Measurements from ENCODE around the gene ANKMY1. TPM values are rescaled to one million over a fixed set of nuclear protein-coding genes. Genes with fewer than 3 reads are reported as not detected.

Gene ANKMY1
- polyA plus RNA-seq, 3 donors, result 2.1 to 22.9 (median 2.9) TPM

DNA sequence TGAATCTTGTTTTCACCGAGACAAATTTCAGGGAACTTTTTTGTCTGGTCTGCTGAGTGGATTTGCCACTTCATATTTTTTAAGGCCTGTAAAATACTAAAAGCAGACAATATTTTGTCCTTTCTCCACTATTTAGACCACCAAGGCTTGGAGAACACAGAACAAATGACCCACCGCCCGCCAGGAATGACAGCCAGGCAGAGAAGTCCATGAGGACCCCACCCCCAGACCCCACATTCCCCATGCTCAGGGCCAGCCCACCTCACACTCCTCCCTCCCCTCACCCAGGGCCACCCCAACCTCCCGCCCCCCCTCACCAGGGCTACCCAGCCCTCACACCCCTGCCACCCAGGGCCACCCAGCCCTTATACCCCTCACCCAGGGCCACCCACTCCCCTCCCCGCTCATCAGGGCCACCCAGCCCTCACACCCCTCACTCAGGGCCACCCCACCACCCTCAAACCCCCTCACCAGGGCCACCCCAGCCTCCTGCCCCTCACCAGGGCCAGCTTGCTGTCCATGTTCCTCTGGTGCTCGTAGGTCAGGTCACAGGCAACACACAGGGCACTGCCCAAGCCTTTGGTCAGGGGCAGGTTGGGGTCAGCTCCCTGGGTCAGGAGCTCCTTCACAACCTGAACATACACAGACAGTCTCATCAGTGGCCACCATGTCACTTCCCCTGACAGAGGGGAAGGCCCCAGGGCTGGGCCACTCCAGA, 50.6 kb downstream of the ANKMY1 start:
- DNase-seq, result no peak
- Histone ChIP-seq H3K4me1 (ENCODE audit: control insufficient read depth in 1 of 2, insufficient read depth in 2 of 2, low read length in 2 of 2) (no peaks in the 10 kb centered on the region), H3K4me2 (replicated peaks; ENCODE audit: extremely low read depth, low read length, poor library complexity, severe bottlenecking) (no peak overlapping the region), H3K36me3 (replicated peaks in 1 of 2; ENCODE audit: control insufficient read depth in 1 of 2, insufficient read depth in 2 of 2, low read length in 2 of 2) (peaks cover under 1 to 15% of the 10 kb centered on the region in 2 donors), H3K4me3 (replicated peaks in 1 of 3; ENCODE audit: low read depth in 2 of 3, low read length in 3 of 3) (no peak overlapping the region), H3K9me3 (replicated peaks in 1 of 2; ENCODE audit: control insufficient read depth in 1 of 2, insufficient read depth in 1 of 2, low read length in 2 of 2) (no peaks in the 10 kb centered on the region), H3K9ac (ENCODE audit: insufficient read depth, low read length, poor library complexity, severe bottlenecking) (no peak overlapping the region), H3K27me3 (ENCODE audit: control insufficient read depth in 2 of 2, insufficient read depth in 2 of 2, low read length in 2 of 2) (no peaks in the 10 kb centered on the region), H3K27ac (ENCODE audit: low read depth in 1 of 2, low read length in 2 of 2) (no peak overlapping the region), H3K79me2 (ENCODE audit: insufficient read depth, low read length) (no peaks in the 10 kb centered on the region), H2AFZ (ENCODE audit: insufficient read depth, low read depth, low read length, poor library complexity, severe bottlenecking) (no peak overlapping the region), H4K20me1 (ENCODE audit: insufficient read depth, low read length) (no peaks in the 10 kb centered on the region)
- no peaks in the 10 kb centered on the region for H3K4me1 Mint-ChIP-seq
- no peaks in the 10 kb centered on the region for H3K9me3 Mint-ChIP-seq
- H3K27ac Mint-ChIP-seq, result no peak overlapping the region
- peaks cover 27 to 37% of the 10 kb centered on the region in 2 donors for H3K36me3 Mint-ChIP-seq
- 100% methylated on average over 5 of the region's 6 CpGs for WGBS (ENCODE audit: insufficient coverage)
- TF ChIP-seq, protein P1, sequence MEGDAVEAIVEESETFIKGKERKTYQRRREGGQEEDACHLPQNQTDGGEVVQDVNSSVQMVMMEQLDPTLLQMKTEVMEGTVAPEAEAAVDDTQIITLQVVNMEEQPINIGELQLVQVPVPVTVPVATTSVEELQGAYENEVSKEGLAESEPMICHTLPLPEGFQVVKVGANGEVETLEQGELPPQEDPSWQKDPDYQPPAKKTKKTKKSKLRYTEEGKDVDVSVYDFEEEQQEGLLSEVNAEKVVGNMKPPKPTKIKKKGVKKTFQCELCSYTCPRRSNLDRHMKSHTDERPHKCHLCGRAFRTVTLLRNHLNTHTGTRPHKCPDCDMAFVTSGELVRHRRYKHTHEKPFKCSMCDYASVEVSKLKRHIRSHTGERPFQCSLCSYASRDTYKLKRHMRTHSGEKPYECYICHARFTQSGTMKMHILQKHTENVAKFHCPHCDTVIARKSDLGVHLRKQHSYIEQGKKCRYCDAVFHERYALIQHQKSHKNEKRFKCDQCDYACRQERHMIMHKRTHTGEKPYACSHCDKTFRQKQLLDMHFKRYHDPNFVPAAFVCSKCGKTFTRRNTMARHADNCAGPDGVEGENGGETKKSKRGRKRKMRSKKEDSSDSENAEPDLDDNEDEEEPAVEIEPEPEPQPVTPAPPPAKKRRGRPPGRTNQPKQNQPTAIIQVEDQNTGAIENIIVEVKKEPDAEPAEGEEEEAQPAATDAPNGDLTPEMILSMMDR (IDR thresholded peaks at IDR 0.05), result no peak
- no peak overlapping the region for H3K4me3 Mint-ChIP-seq
- intact Hi-C loops (cut with micrococcal nuclease), result no loop called here
- peaks cover 0 to 1% (median 0%) of the 10 kb centered on the region in 3 donors for H3K27me3 Mint-ChIP-seq (ENCODE audit: low read depth in 3 of 3)

DNA sequence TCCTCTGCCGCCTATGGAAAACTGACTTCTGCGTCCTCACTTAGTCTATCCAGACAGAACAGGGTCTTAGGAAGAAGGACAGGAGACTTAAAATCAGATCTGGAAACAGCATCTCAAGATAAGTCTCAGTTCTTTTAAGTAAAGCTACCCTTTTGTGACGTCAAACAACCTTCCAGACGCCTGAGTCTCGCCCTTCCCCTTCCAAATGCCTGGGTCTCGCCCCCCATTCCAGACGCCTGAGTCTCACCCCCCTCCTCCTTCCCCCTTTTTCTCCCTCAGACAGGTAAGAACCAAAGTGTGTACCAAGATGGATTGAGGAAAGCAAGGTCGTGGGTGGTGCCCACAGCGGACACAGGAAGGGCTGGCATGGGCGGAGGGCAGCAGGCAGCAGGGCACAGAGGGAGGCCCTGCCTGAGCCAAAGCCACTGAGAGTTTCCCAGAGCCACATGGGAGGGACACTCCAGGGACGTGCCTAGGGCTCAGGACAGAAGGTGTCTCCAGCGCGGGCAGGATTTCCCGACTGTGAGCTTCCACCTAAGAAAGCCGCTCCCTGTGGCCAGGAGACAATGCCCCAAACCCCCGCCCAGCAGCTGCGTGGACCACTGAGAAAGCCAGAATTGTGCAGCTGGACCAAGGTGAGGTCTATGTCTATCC, 51.3 kb downstream of the ANKMY1 start:
- H3K9me3 ChIP-seq (replicated peaks in 1 of 2; ENCODE audit: control insufficient read depth in 1 of 2, insufficient read depth in 1 of 2, low read length in 2 of 2), result no peaks in the 10 kb centered on the region
- no peak overlapping the region for H3K9ac ChIP-seq (ENCODE audit: insufficient read depth, low read length, poor library complexity, severe bottlenecking)
- intact Hi-C loops (cut with micrococcal nuclease), result no loop called here
- Mint-ChIP-seq H3K27ac (peak overlapping the region in 1 of 7 donors; percentile 18), H3K9me3 (no peaks in the 10 kb centered on the region), H3K36me3 (peaks cover 24 to 31% of the 10 kb centered on the region in 2 donors), H3K4me1 (no peaks in the 10 kb centered on the region), H3K4me3 (no peak overlapping the region), H3K27me3 (ENCODE audit: low read depth in 3 of 3) (peaks cover 0 to 1% (median 0%) of the 10 kb centered on the region in 3 donors)
- H3K27ac ChIP-seq (ENCODE audit: low read depth in 1 of 2, low read length in 2 of 2), result no peak overlapping the region
- no peak overlapping the region for H2AFZ ChIP-seq (ENCODE audit: insufficient read depth, low read depth, low read length, poor library complexity, severe bottlenecking)
- no peaks in the 10 kb centered on the region for H3K79me2 ChIP-seq (ENCODE audit: insufficient read depth, low read length)
- peaks cover 0 to 8% of the 10 kb centered on the region in 2 donors for H3K36me3 ChIP-seq (replicated peaks in 1 of 2; ENCODE audit: control insufficient read depth in 1 of 2, insufficient read depth in 2 of 2, low read length in 2 of 2)
- WGBS (ENCODE audit: insufficient coverage), result 91% methylated on average over 11 of the region's 17 CpGs
- no peak overlapping the region for H3K4me3 ChIP-seq (replicated peaks in 1 of 3; ENCODE audit: low read depth in 2 of 3, low read length in 3 of 3)
- no peak for DNase-seq
- no peaks in the 10 kb centered on the region for H3K27me3 ChIP-seq (ENCODE audit: control insufficient read depth in 2 of 2, insufficient read depth in 2 of 2, low read length in 2 of 2)
- no peaks in the 10 kb centered on the region for H4K20me1 ChIP-seq (ENCODE audit: insufficient read depth, low read length)
- H3K4me1 ChIP-seq (ENCODE audit: control insufficient read depth in 1 of 2, insufficient read depth in 2 of 2, low read length in 2 of 2), result no peaks in the 10 kb centered on the region
- TF ChIP-seq, protein P1 (IDR thresholded peaks at IDR 0.05), result no peak
- H3K4me2 ChIP-seq (replicated peaks; ENCODE audit: extremely low read depth, low read length, poor library complexity, severe bottlenecking), result no peak overlapping the region

Data from CD14-positive monocyte (primary cell).